ENCODE data around the gene NUDT4B. TPM values are rescaled to one million over a fixed set of nuclear protein-coding genes. Genes with fewer than 3 reads are reported as not detected.
"Not testable (repeated sequence)": the region's sequence is repeated elsewhere in the genome, so short reads cannot be mapped to it uniquely, and the experiment has no call there.

NUDT4B gene
- total RNA-seq, 2 donors from 2014 or later = 0.56 TPM; not detected in 1

GRCh38 chr1:148729541-148729940, 19.0 kb upstream of the NUDT4B start:
- not testable (repeated sequence) for H3K27ac Mint-ChIP-seq; H3K9me3 Mint-ChIP-seq; ATAC-seq; H3K36me3 Mint-ChIP-seq; DNase-seq (ENCODE audit: low spot score in 2 of 2)

GRCh38 chr1:148732277-148732676, 16.3 kb upstream of the NUDT4B start:
- not testable (repeated sequence) for ATAC-seq; H3K9me3 Mint-ChIP-seq; H3K27ac Mint-ChIP-seq; DNase-seq (ENCODE audit: low spot score in 2 of 2); H3K36me3 Mint-ChIP-seq

DNA sequence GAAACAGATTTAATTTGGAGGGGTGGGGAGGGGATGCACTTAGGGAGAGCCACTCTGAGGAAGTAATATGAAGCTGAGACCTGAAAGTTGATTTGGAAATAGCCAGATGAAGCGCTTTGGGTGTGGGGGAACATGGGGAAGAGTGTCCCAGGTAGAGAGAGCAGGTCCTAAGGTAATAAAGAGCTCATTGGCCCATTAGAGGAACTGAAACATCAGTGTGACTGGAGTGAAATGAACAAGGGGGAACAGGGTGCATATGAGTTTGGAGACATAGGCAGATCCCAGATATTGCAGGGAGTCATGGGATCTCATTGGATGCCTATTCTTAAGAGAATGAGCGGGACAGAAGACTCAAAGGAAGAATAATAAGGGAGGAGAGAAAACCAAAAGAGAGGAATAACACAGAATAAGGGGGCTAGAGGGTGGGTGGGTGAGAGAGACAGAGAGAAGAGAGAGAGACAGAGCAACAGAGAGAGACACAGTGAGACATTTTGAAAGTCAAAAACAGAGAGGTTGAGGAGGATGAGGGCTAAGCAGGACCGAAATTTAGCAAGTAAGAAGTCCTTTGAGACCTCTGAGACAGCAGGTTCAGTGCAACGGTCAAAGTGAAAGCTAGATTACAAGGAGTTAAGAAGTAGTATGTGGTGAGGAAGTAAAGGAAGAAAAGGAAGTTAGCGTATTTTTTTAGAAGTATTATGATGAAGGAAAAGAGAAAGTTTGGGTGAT, 14.8 kb upstream of the NUDT4B start:
- not testable (repeated sequence) for DNase-seq (ENCODE audit: low spot score in 2 of 2); H3K27ac Mint-ChIP-seq; H3K9me3 Mint-ChIP-seq; H3K36me3 Mint-ChIP-seq
- ATAC-seq = peak; percentile 77 to 91

DNA sequence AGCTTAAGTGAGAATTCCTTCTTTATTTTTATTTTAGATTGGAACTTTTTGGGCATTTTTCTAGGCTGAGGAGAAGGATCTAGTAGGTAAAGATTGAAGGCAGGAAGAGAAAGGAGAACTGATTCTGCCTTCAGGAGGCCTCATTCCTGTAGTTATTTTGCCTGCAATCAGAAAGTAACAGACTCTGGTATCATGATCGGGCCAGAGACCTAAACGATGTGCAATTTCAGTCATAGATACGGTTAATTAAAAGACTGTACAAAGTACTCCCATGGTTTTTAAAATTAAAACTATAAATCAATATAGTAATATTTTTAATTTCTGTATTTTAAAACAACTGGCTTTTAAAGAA, 14.3 kb upstream of the NUDT4B start:
- not testable (repeated sequence) for H3K27ac Mint-ChIP-seq; H3K9me3 Mint-ChIP-seq; H3K36me3 Mint-ChIP-seq; DNase-seq (ENCODE audit: low spot score in 2 of 2)
- peak; percentile 32 to 52 for ATAC-seq

DNA sequence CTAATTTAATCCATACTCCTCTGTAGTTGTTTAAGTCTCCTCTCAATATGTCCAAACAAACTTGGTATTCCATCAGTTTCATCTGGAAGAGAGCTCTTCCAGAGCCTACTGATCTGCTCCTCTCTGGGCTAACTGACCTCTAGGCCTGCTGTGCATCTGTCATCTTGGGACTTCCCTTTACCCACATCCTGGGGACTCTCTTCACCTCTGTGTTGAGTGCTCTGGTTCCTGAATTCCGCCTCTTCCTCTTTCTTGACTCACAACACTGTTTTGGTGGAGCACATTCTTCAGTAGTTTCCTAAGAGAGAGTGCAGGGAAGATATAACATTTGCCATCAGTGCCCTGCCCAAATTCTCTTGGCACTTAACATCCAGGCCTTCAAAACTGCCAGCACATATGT, 13.0 kb upstream of the NUDT4B start:
- H3K36me3 Mint-ChIP-seq; H3K9me3 Mint-ChIP-seq; H3K27ac Mint-ChIP-seq; DNase-seq (ENCODE audit: low spot score in 2 of 2): not testable (repeated sequence)
- ATAC-seq = peak in 1 of 2 donors; percentile 81

- not testable (repeated sequence) for H3K36me3 Mint-ChIP-seq; H3K9me3 Mint-ChIP-seq; DNase-seq (ENCODE audit: low spot score in 2 of 2); H3K27ac Mint-ChIP-seq; ATAC-seq
These were observed 9.9 kb upstream of the NUDT4B start for GRCh38 chr1:148738667-148739066.

DNA sequence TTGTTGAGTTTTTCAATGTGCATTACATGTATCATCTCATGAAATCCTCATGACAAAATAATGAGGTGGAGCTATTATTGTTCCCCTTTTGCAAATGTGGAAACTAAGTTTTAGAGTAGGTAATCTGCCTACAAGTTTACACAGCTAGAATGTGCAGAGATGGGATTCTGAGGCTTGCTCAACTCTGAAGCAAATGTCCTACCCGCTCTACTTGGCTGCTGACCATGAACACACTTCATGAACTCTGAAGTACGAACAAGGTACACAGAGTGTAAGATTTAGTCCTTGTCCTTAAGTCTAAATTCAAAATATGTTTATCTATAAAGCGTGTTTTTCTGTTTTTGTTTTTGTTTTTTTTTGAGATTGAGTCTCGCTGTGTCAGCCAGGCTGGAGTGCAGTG, 5.4 kb upstream of the NUDT4B start:
- H3K27ac Mint-ChIP-seq, ATAC-seq: not testable (repeated sequence)

GRCh38 chr1:148743726-148744720, 4.6 kb upstream of the NUDT4B start:
- not testable (repeated sequence) for H3K9me3 Mint-ChIP-seq; ATAC-seq; H3K36me3 Mint-ChIP-seq; H3K27ac Mint-ChIP-seq; DNase-seq (ENCODE audit: low spot score in 2 of 2)

More for the DNA sequence above, 5.4 kb upstream of the NUDT4B start:
- H3K36me3 Mint-ChIP-seq; H3K9me3 Mint-ChIP-seq; DNase-seq (ENCODE audit: low spot score in 2 of 2): not testable (repeated sequence)

- H3K9me3 Mint-ChIP-seq; H3K27ac Mint-ChIP-seq; DNase-seq (ENCODE audit: low spot score in 2 of 2); H3K36me3 Mint-ChIP-seq: not testable (repeated sequence)
- peak; percentile 97 to 98 for ATAC-seq
These were observed 734 bp downstream of the NUDT4B start for GRCh38 chr1:148749335-148749681.

- not testable (repeated sequence) for DNase-seq (ENCODE audit: low spot score in 2 of 2); H3K36me3 Mint-ChIP-seq; H3K9me3 Mint-ChIP-seq; H3K27ac Mint-ChIP-seq
- peak in 1 of 2 donors; percentile 54 for ATAC-seq
These were observed 7.7 kb downstream of the NUDT4B start for GRCh38 chr1:148756231-148756630.

- DNase-seq (ENCODE audit: low spot score in 2 of 2); H3K36me3 Mint-ChIP-seq; H3K9me3 Mint-ChIP-seq; H3K27ac Mint-ChIP-seq: not testable (repeated sequence)
- ATAC-seq = peak in 1 of 2 donors; percentile 37
These were observed 8.9 kb downstream of the NUDT4B start for GRCh38 chr1:148757446-148757845.

- DNase-seq (ENCODE audit: low spot score in 2 of 2); H3K27ac Mint-ChIP-seq; H3K9me3 Mint-ChIP-seq; H3K36me3 Mint-ChIP-seq: not testable (repeated sequence)
- ATAC-seq = peak; percentile 87 to 89
These were observed 9.8 kb downstream of the NUDT4B start for GRCh38 chr1:148758412-148758811.

GRCh38 chr1:148758925-148759324, 10.4 kb downstream of the NUDT4B start:
- not testable (repeated sequence) for H3K9me3 Mint-ChIP-seq; ATAC-seq; H3K27ac Mint-ChIP-seq; DNase-seq (ENCODE audit: low spot score in 2 of 2); H3K36me3 Mint-ChIP-seq

GRCh38 chr1:148759749-148760148, 11.2 kb downstream of the NUDT4B start:
- ATAC-seq (peak; percentile 46 to 72), DNase-seq (ENCODE audit: low spot score in 2 of 2) (peak in 1 of 2 donors; percentile 28)
- H3K27ac Mint-ChIP-seq, H3K9me3 Mint-ChIP-seq, H3K36me3 Mint-ChIP-seq: not testable (repeated sequence)

GRCh38 chr1:148760206-148760605, 11.6 kb downstream of the NUDT4B start:
- H3K36me3 Mint-ChIP-seq; H3K9me3 Mint-ChIP-seq; DNase-seq (ENCODE audit: low spot score in 2 of 2); H3K27ac Mint-ChIP-seq; ATAC-seq: not testable (repeated sequence)

DNA sequence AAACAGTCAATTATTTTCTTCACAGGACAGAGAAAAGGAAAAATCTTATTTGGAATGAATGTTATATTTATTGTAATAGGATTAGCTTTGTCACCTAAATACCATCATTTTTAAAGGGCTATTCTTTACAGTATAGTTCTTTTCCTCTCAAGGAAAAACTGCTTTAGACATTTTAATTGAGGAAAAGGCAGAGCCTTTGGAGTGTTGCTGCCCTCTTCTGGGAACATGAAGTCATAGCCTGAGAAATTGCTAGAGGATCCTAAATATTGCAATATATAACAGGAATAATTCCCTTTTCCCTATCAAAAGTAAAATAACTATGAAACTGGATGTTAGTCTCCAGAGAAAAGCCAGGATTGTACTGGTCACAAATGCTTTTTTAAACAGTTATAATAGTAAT, 12.8 kb downstream of the NUDT4B start:
- ATAC-seq; H3K36me3 Mint-ChIP-seq; DNase-seq (ENCODE audit: low spot score in 2 of 2); H3K27ac Mint-ChIP-seq; H3K9me3 Mint-ChIP-seq: not testable (repeated sequence)

DNA sequence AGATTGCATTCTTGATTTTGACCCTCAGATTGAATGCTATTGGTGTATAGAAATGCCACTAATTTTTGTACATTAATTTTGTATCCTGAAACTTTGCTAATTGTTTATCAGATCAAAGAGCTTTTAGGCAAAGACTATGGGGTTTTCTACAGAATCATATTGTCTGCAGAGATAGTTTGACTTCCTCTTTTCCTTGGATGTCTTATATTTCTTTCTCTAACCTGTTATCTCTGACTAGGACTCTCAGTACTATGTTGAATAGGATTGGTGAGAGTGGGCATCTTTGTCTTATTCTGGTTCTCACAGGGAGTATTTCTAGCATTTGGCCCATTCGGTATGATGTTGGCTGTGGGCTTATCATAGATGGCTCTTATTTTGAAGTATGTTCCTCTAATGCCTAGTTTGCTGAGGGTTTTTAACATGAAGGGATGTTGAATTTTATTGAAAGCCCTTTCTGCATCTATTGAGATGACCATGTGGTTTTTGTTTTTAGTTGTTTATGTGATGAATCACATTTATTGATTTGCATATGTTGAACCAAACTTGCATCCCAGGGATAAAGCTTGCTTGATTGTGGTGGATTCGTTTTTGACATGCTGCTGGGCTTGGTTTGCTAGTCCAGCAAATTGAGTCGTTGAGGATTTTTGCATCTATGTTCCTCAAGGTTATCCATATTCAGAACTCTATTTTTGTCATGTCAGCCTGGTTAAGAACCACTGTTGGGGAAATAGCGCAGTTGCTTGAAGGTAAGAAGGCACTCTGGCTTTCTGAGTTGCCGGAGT, 16.9 kb downstream of the NUDT4B start:
- not testable (repeated sequence) for DNase-seq (ENCODE audit: low spot score in 2 of 2); H3K27ac Mint-ChIP-seq; ATAC-seq; H3K36me3 Mint-ChIP-seq; H3K9me3 Mint-ChIP-seq

All from activated naive CD4-positive, alpha-beta T cell treated with anti-CD3 and anti-CD28 coated beads, Interleukin-2, amount 50 U/mL, for 72 hours (primary cell).